Stimulated activated CD4-positive, alpha-beta T cell treated with anti-CD3 and anti-CD28 coated beads, Interleukin-2, amount 100 ng/mL, for 48 hours (primary cell): ENCODE data around the gene HIVEP3.
A peak's percentile ranks its signal among the peaks of the same experiment; 100 is the strongest.

Experiments
- DNase-seq, 2 donors: peaks; one replicate each; pipeline ENCODE4 v3.0.0-alpha.2; 2020

Gene HIVEP3

GRCh38 chr1:41844781-41845272, 73.9 kb downstream of the HIVEP3 start:
- no peak for DNase-seq

GRCh38 chr1:41844255-41844654, 74.5 kb downstream of the HIVEP3 start:
- no peak for DNase-seq

DNA sequence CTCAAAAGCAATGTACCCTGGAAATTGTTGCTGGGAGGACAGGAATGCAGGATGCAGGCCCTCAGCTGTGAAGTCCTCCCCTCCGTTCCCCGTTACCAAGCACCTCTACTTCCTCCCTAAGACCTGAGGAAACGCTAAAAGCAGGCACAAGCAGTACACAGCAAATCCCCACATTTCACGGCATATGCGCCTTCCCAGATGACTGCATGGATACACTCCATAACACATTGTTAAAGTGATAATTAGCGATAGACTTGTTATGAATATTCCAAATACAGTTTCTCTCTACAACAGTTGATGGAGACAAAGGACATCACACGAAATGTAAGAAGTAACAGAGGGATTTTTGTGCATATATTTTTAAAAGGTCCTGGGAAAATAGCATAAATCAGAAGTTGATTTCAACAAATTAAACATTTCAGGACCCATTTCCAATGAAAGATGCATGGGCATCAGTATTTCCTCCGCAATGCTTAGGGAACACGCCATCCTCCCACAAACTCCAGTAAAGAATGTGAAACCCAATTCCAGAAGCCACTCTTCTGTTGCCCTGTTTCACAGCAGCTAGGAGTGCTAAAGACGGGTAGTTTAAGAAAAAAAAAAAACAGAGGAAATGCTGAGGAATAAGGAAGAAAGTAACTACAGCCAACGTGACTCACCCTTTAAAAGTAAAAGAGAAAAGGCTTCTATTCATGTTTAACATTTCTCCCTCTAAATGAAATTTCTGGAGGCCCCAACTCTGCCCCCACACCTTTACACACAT, 75.5 kb downstream of the HIVEP3 start:
- DNase-seq = no peak

DNA sequence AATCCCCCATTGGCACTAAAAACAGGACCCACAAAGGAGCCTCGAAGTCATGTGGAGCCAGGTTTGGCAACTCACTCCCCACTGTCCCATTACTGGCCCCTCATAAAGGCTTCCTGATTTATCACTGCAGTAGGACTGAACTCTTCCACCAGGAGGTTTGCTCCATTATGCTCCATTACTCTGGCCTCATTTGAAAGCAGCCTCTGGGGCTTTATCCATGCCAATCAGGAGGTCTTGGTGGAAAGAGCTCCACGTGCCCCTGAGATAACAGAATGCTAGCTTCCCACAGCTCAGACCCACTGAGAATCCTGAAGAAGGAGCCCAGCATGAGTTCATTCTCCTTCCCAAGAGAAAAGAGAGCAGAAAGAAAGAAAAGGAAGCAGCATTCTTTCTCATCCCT, 76.4 kb downstream of the HIVEP3 start:
- DNase-seq = no peak

DNA sequence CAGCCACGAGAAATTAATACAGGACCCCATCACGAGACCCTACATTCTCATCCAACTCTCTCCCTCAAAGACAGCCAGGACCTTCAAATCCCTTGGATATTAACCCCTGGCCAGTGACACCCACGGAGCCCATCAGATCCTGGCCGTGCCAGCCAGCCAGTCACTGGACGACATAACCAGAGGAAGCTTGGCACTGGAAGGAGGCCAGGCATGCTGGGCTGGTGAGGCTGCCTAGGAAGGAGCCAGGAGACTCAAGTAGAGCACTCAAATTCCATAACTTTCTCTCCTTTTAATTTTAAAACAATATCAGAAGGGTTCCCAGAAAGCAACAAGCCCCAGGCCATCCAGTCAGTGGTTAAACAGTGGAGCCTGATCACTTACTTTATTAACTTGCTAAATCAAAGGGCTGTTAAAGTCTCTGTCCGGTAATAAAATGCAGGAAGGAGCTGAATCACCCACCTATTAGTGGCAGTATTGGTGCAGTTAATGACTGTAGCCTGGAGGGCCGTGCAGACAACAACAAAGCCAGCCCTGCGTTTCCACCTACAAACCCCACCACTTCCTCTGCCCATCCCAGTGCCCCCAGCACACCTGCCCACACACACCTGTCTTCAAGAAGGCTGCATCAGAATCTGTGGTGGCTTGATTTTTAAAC, 78.0 kb downstream of the HIVEP3 start:
- no peak for DNase-seq

DNA sequence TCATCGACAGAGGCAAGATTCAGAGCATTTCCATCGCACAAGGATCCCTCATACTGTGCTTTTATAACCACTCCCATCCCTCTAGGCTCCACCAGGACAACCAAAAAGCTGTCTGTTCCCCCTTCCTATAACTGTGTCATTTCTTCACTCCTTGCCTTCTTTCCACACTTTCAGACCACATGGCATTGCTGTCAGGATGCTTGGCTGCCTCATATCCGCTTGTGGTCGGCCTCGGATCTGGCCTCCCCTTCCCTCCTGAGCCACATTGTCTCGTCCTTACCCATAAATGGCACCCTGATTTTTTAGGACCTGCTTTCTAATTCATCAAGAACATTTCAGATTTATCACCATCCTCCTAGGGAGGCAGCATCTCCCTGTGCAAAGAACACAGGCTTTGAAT, 80.5 kb downstream of the HIVEP3 start:
- DNase-seq = no peak

GRCh38 chr1:41837691-41838090, 81.0 kb downstream of the HIVEP3 start:
- DNase-seq = no peak

DNA sequence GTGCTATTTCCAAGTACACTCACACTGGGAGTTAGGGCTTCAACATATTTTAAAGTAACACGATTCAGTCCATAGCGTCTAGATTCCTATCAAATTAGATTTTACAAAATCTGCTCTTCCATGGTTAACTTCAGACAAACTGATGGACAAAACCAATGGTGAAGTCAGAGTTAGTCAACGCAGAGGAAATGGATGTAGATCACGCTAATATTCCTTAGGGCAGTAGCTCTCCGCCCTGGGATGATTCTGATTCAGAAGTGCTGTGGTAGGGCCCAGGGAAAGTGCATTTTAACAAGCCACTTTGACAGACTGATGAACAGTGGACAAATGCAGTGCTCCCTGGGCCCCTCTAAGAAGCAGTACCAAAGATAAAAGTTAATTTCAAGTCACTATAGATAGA, 83.2 kb downstream of the HIVEP3 start:
- DNase-seq = no peak

DNA sequence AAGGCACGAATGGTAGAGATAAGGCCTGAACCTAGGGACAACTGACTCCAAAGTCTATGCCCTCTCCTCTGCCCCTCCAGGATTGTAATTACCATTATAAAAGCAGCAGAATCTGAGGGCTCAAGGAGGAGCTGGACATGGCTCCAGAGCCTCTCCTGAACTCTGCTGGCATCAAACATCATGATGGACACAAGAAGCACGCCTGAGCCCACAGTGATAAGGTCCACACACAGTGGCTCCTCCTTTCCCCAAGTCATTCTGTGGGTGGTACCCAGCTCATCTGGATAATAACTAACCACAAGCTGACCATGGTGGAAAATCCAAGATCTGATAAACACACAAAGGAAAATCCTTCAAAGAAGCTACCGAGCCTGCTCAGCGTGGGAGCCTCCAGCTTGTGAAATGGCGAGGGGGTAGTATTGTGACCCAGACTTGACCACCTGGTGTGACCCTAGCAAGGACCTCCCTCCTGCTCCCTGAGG, 85.2 kb downstream of the HIVEP3 start:
- no peak for DNase-seq

DNA sequence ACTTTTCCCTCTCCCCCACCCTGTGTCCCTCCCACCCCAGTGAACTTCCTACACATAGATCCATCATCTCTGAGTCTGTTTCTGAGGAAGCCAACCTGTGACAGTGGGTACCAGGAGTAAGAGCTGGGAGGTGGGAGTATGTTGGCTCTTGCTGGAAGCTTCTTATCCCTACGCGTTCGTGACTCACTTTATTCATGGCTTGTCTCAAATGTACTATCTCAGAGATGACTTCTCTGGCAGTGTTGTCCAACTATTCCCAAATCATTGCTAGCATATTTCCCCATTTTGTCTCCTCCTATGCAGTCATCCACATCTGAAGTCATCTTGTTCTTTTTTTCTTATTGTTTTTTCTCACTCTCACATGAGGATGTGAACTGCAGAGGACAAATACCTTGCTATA, 88.0 kb downstream of the HIVEP3 start:
- DNase-seq = no peak

- no peak for DNase-seq
Observed at GRCh38 chr1:41827991-41828570, 90.6 kb downstream of the HIVEP3 start.

GRCh38 chr1:41823471-41823870, 95.3 kb downstream of the HIVEP3 start:
- DNase-seq = no peak

DNA sequence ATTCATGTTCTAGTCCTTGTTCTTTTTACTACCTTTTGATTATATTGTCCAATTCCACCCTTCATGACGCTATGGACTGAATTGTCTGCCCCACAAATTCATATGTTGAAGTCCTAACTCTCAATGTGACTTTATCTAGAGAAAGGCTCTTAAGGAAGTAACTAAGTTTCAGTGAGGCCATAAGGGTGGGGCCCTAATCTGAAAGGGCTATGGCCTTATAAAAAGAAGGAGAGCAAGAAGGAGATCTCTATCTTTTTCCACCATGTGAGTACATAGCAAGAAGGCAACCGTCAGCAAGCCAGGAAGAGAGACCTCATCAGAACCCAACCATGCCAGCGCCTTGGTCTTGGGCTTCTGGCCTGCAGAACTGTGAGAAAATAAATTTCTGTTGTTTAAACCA, 95.9 kb downstream of the HIVEP3 start:
- DNase-seq = no peak

GRCh38 chr1:41819843-41820242, 98.9 kb downstream of the HIVEP3 start:
- no peak for DNase-seq

DNA sequence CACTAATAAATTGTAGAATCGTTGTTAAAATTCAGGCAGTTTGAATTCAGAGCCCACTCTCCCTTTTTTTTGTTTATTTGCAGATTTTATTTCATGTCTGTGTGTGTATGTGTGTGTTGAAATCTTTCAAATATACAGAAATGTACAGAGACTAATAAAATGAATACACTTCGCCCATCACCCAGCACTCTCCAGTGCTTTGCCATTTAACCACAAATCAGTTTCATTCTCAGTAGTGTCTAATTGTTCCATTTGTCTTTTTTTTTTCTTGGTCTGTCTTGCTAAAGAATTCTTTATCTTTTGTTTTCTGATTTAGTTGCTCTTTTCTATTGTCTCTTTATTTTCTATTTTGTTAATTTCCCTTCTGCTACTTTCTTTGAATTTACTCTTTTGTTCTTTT, 99.7 kb downstream of the HIVEP3 start:
- DNase-seq = no peak

DNA sequence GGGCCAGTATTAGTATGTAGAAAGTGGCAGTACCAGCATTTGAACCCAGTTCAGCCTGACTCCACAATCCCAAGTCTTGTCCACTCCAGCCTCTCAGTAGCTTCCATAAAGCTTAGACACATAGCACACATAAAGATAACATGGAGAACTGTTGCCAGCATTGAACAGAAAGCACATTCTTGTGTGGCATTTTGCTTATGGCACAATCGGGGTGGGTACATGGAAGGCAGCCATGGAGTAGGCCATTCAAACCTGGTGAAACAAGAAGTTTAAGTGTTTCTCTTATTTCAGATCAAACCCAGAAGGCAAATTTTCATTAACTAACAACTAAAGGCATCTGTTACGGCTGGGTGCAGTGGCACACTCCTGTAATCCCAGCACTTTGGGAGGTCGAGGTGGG, 102.7 kb downstream of the HIVEP3 start:
- DNase-seq = no peak

- no peak for DNase-seq
Observed at GRCh38 chr1:41813755-41814745, 104.7 kb downstream of the HIVEP3 start.

- no peak for DNase-seq
Observed at GRCh38 chr1:41813226-41813625, 105.5 kb downstream of the HIVEP3 start.

- DNase-seq = no peak
Observed at GRCh38 chr1:41812453-41812852, 106.3 kb downstream of the HIVEP3 start.

- peak; percentile 48 to 53 for DNase-seq
Observed at GRCh38 chr1:41812051-41812450, 106.7 kb downstream of the HIVEP3 start.

GRCh38 chr1:41811051-41811795, 107.5 kb downstream of the HIVEP3 start:
- peak in 1 of 2 donors; percentile 46 for DNase-seq

DNA sequence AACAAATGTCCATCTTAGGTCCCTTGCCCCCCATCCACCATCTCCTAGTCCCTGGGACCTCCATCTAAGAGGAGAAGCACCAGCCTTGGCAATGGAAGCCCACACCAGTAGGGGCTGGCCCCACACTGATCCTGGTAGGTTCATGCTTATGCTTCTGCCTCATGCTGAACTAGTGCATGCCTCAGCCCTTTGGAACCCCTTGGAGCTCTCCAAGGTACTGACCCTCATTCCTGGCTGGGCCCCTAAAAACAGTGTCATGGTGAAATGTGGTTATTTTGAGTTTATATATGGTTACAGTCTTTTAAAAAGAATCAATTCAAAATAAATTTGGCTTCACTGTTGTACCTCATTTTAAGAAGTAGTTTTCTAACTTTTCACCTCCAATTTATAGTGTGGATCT, 108.3 kb downstream of the HIVEP3 start:
- peak; percentile 47 to 55 for DNase-seq
